ENCODE results near the gene EIF3M. TPM values are rescaled to one million over a fixed set of nuclear protein-coding genes. Genes with fewer than 3 reads are reported as not detected.

The EIF3M gene
- total and polyA plus RNA-seq, 2 of the 8 experiments (the other 6 are each of a cell fraction or from before 2014, with no cell fraction given) = 302 to 444 TPM

DNA sequence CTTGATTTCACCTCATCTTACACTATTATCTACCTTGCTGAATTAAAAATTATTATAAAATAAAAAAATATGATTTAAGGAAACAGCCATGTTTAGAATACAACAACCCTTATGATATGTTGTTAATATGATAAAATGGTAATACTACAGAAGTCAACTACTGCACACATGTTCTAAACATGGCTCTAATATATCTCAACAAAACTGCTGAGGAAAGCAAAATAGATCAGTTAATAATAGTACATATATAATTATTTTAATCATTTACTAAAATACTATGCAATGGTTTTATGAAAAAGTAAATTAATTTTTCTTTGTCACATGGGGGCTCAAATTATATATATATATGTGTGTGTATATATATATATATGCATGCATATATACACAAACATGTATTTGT, 57.7 kb downstream of the EIF3M start (continued):
- TF ChIP-seq, protein P1, sequence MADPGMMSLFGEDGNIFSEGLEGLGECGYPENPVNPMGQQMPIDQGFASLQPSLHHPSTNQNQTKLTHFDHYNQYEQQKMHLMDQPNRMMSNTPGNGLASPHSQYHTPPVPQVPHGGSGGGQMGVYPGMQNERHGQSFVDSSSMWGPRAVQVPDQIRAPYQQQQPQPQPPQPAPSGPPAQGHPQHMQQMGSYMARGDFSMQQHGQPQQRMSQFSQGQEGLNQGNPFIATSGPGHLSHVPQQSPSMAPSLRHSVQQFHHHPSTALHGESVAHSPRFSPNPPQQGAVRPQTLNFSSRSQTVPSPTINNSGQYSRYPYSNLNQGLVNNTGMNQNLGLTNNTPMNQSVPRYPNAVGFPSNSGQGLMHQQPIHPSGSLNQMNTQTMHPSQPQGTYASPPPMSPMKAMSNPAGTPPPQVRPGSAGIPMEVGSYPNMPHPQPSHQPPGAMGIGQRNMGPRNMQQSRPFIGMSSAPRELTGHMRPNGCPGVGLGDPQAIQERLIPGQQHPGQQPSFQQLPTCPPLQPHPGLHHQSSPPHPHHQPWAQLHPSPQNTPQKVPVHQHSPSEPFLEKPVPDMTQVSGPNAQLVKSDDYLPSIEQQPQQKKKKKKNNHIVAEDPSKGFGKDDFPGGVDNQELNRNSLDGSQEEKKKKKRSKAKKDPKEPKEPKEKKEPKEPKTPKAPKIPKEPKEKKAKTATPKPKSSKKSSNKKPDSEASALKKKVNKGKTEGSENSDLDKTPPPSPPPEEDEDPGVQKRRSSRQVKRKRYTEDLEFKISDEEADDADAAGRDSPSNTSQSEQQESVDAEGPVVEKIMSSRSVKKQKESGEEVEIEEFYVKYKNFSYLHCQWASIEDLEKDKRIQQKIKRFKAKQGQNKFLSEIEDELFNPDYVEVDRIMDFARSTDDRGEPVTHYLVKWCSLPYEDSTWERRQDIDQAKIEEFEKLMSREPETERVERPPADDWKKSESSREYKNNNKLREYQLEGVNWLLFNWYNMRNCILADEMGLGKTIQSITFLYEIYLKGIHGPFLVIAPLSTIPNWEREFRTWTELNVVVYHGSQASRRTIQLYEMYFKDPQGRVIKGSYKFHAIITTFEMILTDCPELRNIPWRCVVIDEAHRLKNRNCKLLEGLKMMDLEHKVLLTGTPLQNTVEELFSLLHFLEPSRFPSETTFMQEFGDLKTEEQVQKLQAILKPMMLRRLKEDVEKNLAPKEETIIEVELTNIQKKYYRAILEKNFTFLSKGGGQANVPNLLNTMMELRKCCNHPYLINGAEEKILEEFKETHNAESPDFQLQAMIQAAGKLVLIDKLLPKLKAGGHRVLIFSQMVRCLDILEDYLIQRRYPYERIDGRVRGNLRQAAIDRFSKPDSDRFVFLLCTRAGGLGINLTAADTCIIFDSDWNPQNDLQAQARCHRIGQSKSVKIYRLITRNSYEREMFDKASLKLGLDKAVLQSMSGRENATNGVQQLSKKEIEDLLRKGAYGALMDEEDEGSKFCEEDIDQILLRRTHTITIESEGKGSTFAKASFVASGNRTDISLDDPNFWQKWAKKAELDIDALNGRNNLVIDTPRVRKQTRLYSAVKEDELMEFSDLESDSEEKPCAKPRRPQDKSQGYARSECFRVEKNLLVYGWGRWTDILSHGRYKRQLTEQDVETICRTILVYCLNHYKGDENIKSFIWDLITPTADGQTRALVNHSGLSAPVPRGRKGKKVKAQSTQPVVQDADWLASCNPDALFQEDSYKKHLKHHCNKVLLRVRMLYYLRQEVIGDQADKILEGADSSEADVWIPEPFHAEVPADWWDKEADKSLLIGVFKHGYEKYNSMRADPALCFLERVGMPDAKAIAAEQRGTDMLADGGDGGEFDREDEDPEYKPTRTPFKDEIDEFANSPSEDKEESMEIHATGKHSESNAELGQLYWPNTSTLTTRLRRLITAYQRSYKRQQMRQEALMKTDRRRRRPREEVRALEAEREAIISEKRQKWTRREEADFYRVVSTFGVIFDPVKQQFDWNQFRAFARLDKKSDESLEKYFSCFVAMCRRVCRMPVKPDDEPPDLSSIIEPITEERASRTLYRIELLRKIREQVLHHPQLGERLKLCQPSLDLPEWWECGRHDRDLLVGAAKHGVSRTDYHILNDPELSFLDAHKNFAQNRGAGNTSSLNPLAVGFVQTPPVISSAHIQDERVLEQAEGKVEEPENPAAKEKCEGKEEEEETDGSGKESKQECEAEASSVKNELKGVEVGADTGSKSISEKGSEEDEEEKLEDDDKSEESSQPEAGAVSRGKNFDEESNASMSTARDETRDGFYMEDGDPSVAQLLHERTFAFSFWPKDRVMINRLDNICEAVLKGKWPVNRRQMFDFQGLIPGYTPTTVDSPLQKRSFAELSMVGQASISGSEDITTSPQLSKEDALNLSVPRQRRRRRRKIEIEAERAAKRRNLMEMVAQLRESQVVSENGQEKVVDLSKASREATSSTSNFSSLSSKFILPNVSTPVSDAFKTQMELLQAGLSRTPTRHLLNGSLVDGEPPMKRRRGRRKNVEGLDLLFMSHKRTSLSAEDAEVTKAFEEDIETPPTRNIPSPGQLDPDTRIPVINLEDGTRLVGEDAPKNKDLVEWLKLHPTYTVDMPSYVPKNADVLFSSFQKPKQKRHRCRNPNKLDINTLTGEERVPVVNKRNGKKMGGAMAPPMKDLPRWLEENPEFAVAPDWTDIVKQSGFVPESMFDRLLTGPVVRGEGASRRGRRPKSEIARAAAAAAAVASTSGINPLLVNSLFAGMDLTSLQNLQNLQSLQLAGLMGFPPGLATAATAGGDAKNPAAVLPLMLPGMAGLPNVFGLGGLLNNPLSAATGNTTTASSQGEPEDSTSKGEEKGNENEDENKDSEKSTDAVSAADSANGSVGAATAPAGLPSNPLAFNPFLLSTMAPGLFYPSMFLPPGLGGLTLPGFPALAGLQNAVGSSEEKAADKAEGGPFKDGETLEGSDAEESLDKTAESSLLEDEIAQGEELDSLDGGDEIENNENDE (IDR thresholded peaks at IDR 0.05; ENCODE audit: insufficient replicate concordance, low read length) = no peak
- TF ChIP-seq SIX5 (IDR thresholded peaks at IDR 0.05; ENCODE audit: low read depth, low read length) = no peak
- no peak for TF ChIP-seq RAD21 (IDR thresholded peaks at IDR 0.05 in 1 of 2, conservative IDR thresholded peaks at IDR 0.05 in 1 of 2; ENCODE audit: low read depth in 2 of 2, low read length in 2 of 2)
- no peak for TF ChIP-seq SIRT6 (IDR thresholded peaks at IDR 0.05; ENCODE audit: low read length)
- TF ChIP-seq HDAC2 (IDR thresholded peaks at IDR 0.05; ENCODE audit: borderline replicate concordance in 1 of 2, low read depth in 2 of 2, low read length in 2 of 2) = no peak
- no peak for TF ChIP-seq RXRA (IDR thresholded peaks at IDR 0.05; ENCODE audit: insufficient read depth, low read depth, low read length)
- no peak for TF ChIP-seq CREB1 (IDR thresholded peaks at IDR 0.05)

Measured in H1 (cell line).